Smooth muscle cell (in vitro differentiated cells): ENCODE measurements around the gene MGST3. TPM values are rescaled to one million over a fixed set of nuclear protein-coding genes. Genes with fewer than 3 reads are reported as not detected.
"Not testable (repeated sequence)": the region's sequence is repeated elsewhere in the genome, so short reads cannot be mapped to it uniquely, and the experiment has no call there.

ENCODE experiments used
- DNase-seq: peaks from one replicate; lab custom pipeline; 2025; ENCODE audit not compliant: unreplicated experiment; lab: John Stamatoyannopoulos, UW
- H2AFZ ChIP-seq: fragments of 200-600 bp; sonication (generic); 2 replicates; pipeline ENCODE4 v1.6.0; 2016; ENCODE audit warnings: antibody characterized with exemption, low read depth, mild to moderate bottlenecking
- H3F3A ChIP-seq: fragments of 200-600 bp; sonication (generic); 2 replicates; pipeline ENCODE4 v1.6.0; 2017; ENCODE audit warnings: antibody characterized with exemption, low read depth
- H3K27ac ChIP-seq: fragments of 200-600 bp; sonication (generic); 2 replicates; pipeline ENCODE4 v1.5.1; 2016; ENCODE audit warnings: low read depth, mild to moderate bottlenecking
- H3K27me3 ChIP-seq: fragments of 200-600 bp; sonication (generic); 2 replicates; pipeline ENCODE4 v1.6.1; 2016; ENCODE audit warnings: low read depth, mild to moderate bottlenecking
- H3K36me3 ChIP-seq: fragments of 200-600 bp; sonication (generic); 2 replicates; pipeline ENCODE4 v1.5.1; 2016; ENCODE audit warnings: low read depth
- H3K4me1 ChIP-seq: fragments of 200-600 bp; sonication (generic); 2 replicates; pipeline ENCODE4 v1.5.1; 2016; ENCODE audit warnings: low read depth
- H3K4me2 ChIP-seq: fragments of 200-600 bp; sonication (generic); 2 replicates; pipeline ENCODE4 v1.6.0; 2016; ENCODE audit warnings: mild to moderate bottlenecking
- H3K4me3 ChIP-seq: fragments of 200-600 bp; sonication (generic); 2 replicates; pipeline ENCODE4 v1.5.1; 2016; ENCODE audit warnings: mild to moderate bottlenecking
- H3K79me2 ChIP-seq: fragments of 200-600 bp; sonication (generic); 2 replicates; pipeline ENCODE4 v1.6.0; 2016; ENCODE audit warnings: low read depth, mild to moderate bottlenecking
- H3K9ac ChIP-seq: fragments of 200-600 bp; sonication (generic); 2 replicates; pipeline ENCODE4 v1.6.0; 2016; ENCODE audit warnings: low read depth
- H3K9me3 ChIP-seq: fragments of 200-600 bp; sonication (generic); replicated peaks from 2 replicates; pipeline ENCODE4 v1.5.1; 2016; ENCODE audit warnings: low read depth
- H4K20me1 ChIP-seq: fragments of 200-600 bp; sonication (generic); 2 replicates; pipeline ENCODE4 v1.6.0; 2016; ENCODE audit warnings: low read depth
- CTCF ChIP-seq: fragments of 200-600 bp; sonication (generic); IDR thresholded peaks from 2 replicates; pipeline ENCODE4 v1.5.1; 2017; ENCODE audit warnings: borderline replicate concordance, mild to moderate bottlenecking, antibody characterized with exemption; ENCODE audit not compliant: insufficient read depth, poor library complexity, severe bottlenecking
- WGBS: methylation state at CpG from one replicate; pipeline ENCODE4 v1.1.7; 2016; ENCODE audit warnings: low lambda C conversion rate; 5-methylcytosine and 5-hydroxymethylcytosine counted together
- polyA plus RNA-seq: library from polyadenylated mRNA; unstranded; fragments of >200 nt; fragmentation: Nextera tagmentation; extraction: Ambion mirVana; gene quantifications from 2 replicates; pipeline ENCODE4 v1.2.1, GENCODE V29; 2016
- total RNA-seq: library from RNA; depleted of rRNA; stranded (reverse); fragments of >200 nt; gene quantifications from 2 replicates; pipeline ENCODE4 v1.2.3, GENCODE V29; 2014

Gene MGST3
- total and polyA plus RNA-seq, 2 experiments from 2014 or later: 155 to 265 TPM

GRCh38 chr1:165697881-165698760 lies 67.1 kb downstream of the MGST3 start, which contains the start of gene ALDH9A1:
Gene ALDH9A1 (minus strand): TSS chr1:165698562. CDS start chr1:165698558, 4 bp downstream.
- peak within 1 kb of the TSS; percentile 76 for H3K4me3 ChIP-seq
- peak within 1 kb of the TSS; percentile 81 for H3K9ac ChIP-seq
- peaks cover 19% of the 10 kb centered on the region for H4K20me1 ChIP-seq
- peaks cover 9% of the 10 kb centered on the region for H3F3A ChIP-seq
- 1% methylated on average over 62 of the region's 65 CpGs for WGBS
- H3K36me3 ChIP-seq: no peaks in the 10 kb centered on the region
- peaks cover 14% of the 10 kb centered on the region for H3K27me3 ChIP-seq
- peak within 1 kb of the TSS; percentile 95 for H3K27ac ChIP-seq
- no peak for TF ChIP-seq CTCF
- peaks cover 7% of the 10 kb centered on the region for H3K79me2 ChIP-seq
- peak within 1 kb of the TSS; percentile 96 for H3K4me2 ChIP-seq
- peak; percentile 79 for DNase-seq
- H3K9me3 ChIP-seq: no peaks in the 10 kb centered on the region
- H2AFZ ChIP-seq: peak within 1 kb of the TSS; percentile 84
- H3K4me1 ChIP-seq: peaks cover 8% of the 10 kb centered on the region

GRCh38 chr1:165698761-165699052 lies 67.7 kb downstream of the MGST3 start:
- Histone ChIP-seq H3K4me3 (peak overlapping the region; percentile 76), H4K20me1 (peaks cover 19% of the 10 kb centered on the region), H2AFZ (peak overlapping the region; percentile 84), H3K9me3 (no peaks in the 10 kb centered on the region), H3K9ac (peak overlapping the region; percentile 81), H3K4me2 (peak overlapping the region; percentile 96), H3K27ac (peak overlapping the region; percentile 95), H3K4me1 (peaks cover 8% of the 10 kb centered on the region), H3K27me3 (peaks cover 14% of the 10 kb centered on the region), H3K79me2 (peaks cover 7% of the 10 kb centered on the region), H3F3A (peaks cover 9% of the 10 kb centered on the region), H3K36me3 (no peaks in the 10 kb centered on the region)
- WGBS: 1% methylated on average over 7 of the region's 7 CpGs
- TF ChIP-seq CTCF: no peak
- no peak for DNase-seq

- 100% methylated on average over 3 of the region's 3 CpGs for WGBS
- Histone ChIP-seq H3K9me3 (no peaks in the 10 kb centered on the region), H3K36me3 (no peaks in the 10 kb centered on the region), H4K20me1 (peaks cover 19% of the 10 kb centered on the region), H3F3A (peaks cover 9% of the 10 kb centered on the region), H3K27me3 (peaks cover 14% of the 10 kb centered on the region), H3K4me3 (no peak overlapping the region), H3K4me1 (peaks cover 8% of the 10 kb centered on the region), H3K4me2 (no peak overlapping the region), H2AFZ (no peak overlapping the region), H3K27ac (no peak overlapping the region), H3K9ac (no peak overlapping the region), H3K79me2 (peaks cover 1% of the 10 kb centered on the region)
- no peak for TF ChIP-seq CTCF
- DNase-seq: no peak
Measured at GRCh38 chr1:165699577-165699976, 68.5 kb downstream of the MGST3 start.

GRCh38 chr1:165701922-165702321 lies 70.9 kb downstream of the MGST3 start:
- not testable (repeated sequence) for H4K20me1 ChIP-seq, H3K27ac ChIP-seq, H3K79me2 ChIP-seq, DNase-seq, H3K36me3 ChIP-seq, H2AFZ ChIP-seq, H3K4me1 ChIP-seq, H3K9ac ChIP-seq, H3F3A ChIP-seq, H3K9me3 ChIP-seq, H3K4me2 ChIP-seq, H3K4me3 ChIP-seq
- WGBS: 90% methylated on average over 7 of the region's 7 CpGs
- peaks cover 25% of the 10 kb centered on the region for H3K27me3 ChIP-seq
